Activated T-helper 17 cell treated with anti-CD3 and anti-CD28 coated beads, Interleukin-2, amount 50 U/mL, for 72 hours (primary cell): ENCODE data around the gene RPL27A. TPM values are rescaled to one million over a fixed set of nuclear protein-coding genes. Genes with fewer than 3 reads are reported as not detected.

Source experiments
- ATAC-seq: fragments of 150-1000 bp; cut with Tn5 transposase; replicated peaks from 2 replicates; pipeline ENCODE4 v1.10.0; 2021; ENCODE audit warnings: mild to moderate bottlenecking, moderate library complexity
- H3K27ac Mint-ChIP-seq: one replicate; pipeline ENCODE4 v1.8.0; 2022; ENCODE audit warnings: mixed read lengths
- H3K27me3 Mint-ChIP-seq: one replicate; pipeline ENCODE4 v1.8.0; 2022; ENCODE audit warnings: mixed read lengths
- H3K36me3 Mint-ChIP-seq: one replicate; pipeline ENCODE4 v1.8.0; 2022; ENCODE audit warnings: low read depth, mild to moderate bottlenecking, mixed read lengths
- H3K4me1 Mint-ChIP-seq: one replicate; pipeline ENCODE4 v1.8.0; 2022; ENCODE audit warnings: mixed read lengths
- H3K4me3 Mint-ChIP-seq: one replicate; pipeline ENCODE4 v1.8.0; 2022; ENCODE audit warnings: mild to moderate bottlenecking, mixed read lengths
- H3K9me3 Mint-ChIP-seq: one replicate; pipeline ENCODE4 v1.8.0; 2022; ENCODE audit warnings: mixed read lengths
- total RNA-seq, 2 donors: library from RNA; stranded (reverse); gene quantifications; one replicate each; pipeline ENCODE4 v1.2.3, GENCODE V29; 2022

The RPL27A gene
- total RNA-seq, 2 donors from 2014 or later = 1,241 to 1,415 TPM

DNA sequence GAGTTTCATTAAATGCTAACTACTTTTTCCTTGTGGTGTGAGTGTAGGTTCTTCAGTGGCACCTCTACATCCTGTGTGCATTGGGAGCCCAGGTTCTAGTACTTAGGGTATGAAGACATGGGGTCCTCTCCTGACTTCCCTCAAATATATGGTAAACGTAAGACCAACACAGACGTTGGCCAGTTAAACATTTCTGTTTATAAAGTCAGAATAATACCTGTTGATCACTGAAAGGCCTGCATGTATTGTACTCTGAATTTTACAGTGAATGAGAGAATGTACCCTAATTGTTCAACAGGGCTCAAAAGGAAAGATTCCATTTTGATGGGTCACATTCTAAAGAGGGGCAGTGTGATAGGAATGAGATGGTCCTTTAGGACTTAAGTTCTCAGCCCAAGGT, 3.2 kb downstream of the RPL27A start:
- Mint-ChIP-seq H3K4me3 (peak overlapping the region; percentile 98), H3K9me3 (peaks cover 1% of the 10 kb centered on the region), H3K4me1 (peaks cover 39% of the 10 kb centered on the region), H3K36me3 (peaks cover 95% of the 10 kb centered on the region), H3K27ac (peak overlapping the region; percentile 90), H3K27me3 (no peaks in the 10 kb centered on the region)
- no peak for ATAC-seq

DNA sequence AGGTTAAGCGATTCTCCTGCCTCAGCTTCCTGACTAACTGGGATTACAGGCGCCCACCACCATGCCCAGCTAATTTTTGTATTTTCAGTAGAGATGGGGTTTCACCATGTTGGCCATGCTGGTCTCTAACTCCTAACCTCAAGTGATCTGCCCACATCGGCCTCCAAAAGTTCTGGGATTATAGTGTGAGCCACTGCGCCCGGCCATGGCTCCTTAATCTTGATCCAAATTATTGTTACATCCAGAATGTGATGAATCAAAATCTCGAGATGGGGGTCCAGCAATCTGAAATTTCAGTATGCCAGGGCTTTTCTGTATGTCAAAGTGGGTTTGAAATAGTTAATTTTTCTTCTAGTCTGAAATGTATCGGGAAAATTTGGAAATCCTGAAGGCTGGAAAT, 3.7 kb downstream of the RPL27A start:
- Mint-ChIP-seq H3K4me3 (peak overlapping the region; percentile 98), H3K36me3 (peaks cover 96% of the 10 kb centered on the region), H3K9me3 (no peaks in the 10 kb centered on the region), H3K27ac (peak overlapping the region; percentile 90), H3K4me1 (peaks cover 37% of the 10 kb centered on the region), H3K27me3 (no peaks in the 10 kb centered on the region)
- ATAC-seq = no peak

DNA sequence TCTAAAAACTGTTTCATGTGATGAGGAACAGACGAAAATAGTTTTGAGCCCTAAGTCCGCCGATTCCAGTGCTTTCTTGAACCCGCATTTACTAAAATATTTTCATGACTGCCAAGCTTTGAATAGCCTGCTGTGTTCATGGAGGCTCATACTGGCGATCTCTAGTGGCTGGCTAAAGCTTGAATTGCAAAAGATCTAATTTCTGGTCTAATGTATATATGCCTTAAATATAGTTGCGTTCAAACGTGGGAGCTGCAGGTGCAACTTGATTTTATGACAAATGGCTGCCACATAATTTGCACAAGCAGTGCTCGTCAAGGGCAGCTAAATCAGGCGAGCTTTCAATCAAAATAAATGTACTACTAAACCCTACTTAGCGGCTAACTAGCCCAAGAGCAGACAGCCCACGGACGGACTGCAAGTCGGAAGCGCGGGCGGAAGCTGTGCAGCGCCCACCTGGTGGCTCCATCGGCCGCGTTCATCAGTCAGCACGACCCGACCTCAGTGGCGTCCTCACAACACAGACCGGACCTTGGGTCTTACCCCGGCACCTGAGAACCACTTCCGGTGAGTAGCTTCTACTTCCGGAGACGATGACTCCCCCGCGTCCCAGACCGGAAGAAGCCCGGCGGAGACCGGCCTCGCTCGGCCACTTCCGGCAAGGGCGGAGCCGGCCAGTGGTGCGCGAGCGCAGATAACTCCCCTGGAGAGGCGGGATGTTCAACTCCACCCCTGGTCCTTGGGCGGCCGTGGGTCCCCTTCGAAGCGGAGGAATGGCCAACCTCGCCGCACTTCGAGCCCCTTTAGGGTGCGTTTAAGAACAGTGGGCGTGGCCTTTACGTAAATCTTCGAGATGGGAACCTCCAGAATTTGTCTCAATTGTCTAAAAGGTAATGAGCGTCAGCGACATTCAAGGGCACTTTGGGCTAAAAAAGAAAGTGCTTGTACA, 6.1 kb downstream of the RPL27A start:
- H3K4me1 Mint-ChIP-seq = peaks cover 34% of the 10 kb centered on the region
- peak overlapping the region; percentile 98 for H3K4me3 Mint-ChIP-seq
- H3K27me3 Mint-ChIP-seq = no peaks in the 10 kb centered on the region
- peaks cover 79% of the 10 kb centered on the region for H3K36me3 Mint-ChIP-seq
- H3K27ac Mint-ChIP-seq = peak overlapping the region; percentile 90
- H3K9me3 Mint-ChIP-seq = no peaks in the 10 kb centered on the region
- peak; percentile 98 for ATAC-seq

DNA sequence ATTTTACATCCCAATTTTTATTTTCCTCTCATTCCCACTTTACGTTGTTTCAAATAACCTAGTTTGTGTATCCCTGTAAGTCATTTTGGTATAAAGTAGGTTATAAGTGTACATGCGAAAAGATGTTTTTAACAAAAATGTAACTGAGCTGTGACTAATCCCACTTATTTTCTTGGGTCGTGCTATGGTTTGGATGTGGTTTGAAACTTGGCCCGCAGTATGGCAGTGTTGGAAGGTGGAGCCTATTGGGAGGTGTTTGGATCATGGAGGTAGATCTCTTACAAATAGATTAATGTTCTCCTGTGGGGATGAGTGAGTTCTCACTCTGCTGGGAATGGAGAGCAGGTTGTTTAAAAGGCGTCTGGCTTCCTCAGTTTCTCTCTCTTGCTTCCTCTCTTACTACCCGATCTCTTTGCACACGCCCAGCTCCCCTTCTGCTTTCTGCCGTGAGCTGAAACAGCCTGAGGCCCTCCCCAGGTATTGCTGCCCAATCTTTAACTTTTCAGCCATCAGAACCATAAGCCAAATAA, 7.2 kb downstream of the RPL27A start:
- H3K27ac Mint-ChIP-seq = peak overlapping the region; percentile 90
- peak overlapping the region; percentile 98 for H3K4me3 Mint-ChIP-seq
- H3K9me3 Mint-ChIP-seq = no peaks in the 10 kb centered on the region
- peaks cover 68% of the 10 kb centered on the region for H3K36me3 Mint-ChIP-seq
- H3K4me1 Mint-ChIP-seq = peaks cover 29% of the 10 kb centered on the region
- no peak for ATAC-seq
- no peaks in the 10 kb centered on the region for H3K27me3 Mint-ChIP-seq

DNA sequence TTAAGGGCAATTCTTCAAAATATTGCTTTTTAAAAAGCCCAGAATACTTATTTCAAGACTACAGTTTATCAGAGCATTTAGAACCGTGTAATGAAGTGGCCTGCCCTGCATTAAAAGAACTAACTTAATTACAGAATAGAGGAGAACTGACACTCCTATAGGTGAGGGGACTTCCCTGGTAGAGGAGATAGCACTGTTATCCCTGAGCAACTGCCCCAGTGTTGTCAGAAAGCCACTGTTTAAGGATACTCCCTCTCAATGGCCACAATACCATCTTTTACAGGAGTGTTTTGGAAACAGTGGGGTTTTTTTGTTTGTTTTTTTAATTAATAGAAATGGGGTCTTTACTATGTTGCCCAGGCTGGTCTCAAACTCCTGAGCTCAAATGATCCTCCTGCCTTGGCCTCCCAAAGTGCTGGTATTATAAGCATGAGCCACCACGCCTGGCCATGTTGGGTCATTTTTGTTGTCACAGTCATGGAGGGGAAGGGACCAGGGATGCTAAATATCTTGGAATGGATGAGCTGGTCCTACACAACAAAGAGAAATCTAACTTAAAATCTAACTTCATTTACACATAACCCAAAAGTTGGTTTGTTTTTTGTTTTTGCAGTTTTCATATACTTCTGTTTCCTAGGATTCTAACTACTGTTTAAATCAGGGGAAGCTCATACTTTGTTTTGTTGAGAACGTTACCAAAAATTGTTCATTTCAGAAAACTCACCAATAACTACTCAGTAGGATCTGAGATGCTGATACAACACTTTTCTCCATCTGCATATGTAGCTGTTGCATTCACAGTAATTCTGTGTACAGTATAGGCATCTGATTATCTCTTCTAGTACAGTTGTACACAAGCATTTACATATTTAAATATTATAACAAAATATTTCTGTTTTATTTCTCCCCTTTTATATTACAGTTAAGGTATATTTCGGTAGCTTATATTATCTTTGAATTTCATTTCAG, 8.1 kb downstream of the RPL27A start:
- H3K27ac Mint-ChIP-seq = peak overlapping the region; percentile 90
- no peaks in the 10 kb centered on the region for H3K27me3 Mint-ChIP-seq
- no peaks in the 10 kb centered on the region for H3K9me3 Mint-ChIP-seq
- peaks cover 59% of the 10 kb centered on the region for H3K36me3 Mint-ChIP-seq
- H3K4me3 Mint-ChIP-seq = peak overlapping the region; percentile 98
- peaks cover 21% of the 10 kb centered on the region for H3K4me1 Mint-ChIP-seq
- ATAC-seq = no peak

DNA sequence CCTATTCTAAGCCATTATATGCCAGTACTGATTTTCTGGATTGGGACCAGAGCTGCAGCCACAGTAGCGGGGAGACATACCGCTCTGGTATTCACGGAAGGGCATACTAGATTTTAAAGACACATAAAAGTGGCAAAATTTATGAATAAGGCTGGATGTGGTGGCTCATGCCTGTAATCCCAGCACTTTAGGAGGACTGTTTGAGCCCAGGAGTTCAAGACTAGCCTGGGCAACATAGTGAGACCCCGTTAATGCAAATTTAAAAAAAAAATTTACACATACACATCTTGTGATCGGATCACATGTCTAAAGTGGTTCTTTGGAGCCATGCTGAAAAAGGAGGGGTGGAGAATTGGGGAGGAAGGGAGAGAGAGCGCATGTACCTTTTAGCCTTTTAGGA, 9.0 kb downstream of the RPL27A start:
- H3K36me3 Mint-ChIP-seq = peaks cover 50% of the 10 kb centered on the region
- H3K27ac Mint-ChIP-seq = no peak overlapping the region
- H3K4me3 Mint-ChIP-seq = no peak overlapping the region
- H3K4me1 Mint-ChIP-seq = peaks cover 18% of the 10 kb centered on the region
- H3K27me3 Mint-ChIP-seq = no peaks in the 10 kb centered on the region
- no peaks in the 10 kb centered on the region for H3K9me3 Mint-ChIP-seq
- ATAC-seq = no peak

DNA sequence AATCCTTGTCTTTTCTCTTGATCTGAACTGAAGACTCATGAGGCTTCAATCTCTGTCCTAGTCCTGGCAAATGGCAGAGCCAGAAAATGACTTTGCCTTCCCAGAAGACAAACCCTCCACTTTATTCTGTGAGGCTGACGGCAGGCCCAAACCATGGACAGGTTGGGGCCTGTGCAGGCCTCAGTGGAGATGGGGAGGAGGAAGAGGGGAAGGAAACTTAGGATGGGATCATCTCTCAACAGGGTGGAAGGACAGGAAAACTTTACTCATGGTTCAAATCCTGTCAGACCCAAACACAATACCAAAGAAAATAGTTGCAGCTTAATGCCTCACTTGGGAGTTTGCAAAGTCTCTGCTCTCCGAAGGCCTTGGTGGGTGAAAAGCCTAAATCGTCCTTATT, 9.8 kb downstream of the RPL27A start:
- H3K27ac Mint-ChIP-seq = no peak overlapping the region
- H3K4me3 Mint-ChIP-seq = no peak overlapping the region
- H3K4me1 Mint-ChIP-seq = peaks cover 18% of the 10 kb centered on the region
- ATAC-seq = no peak
- H3K9me3 Mint-ChIP-seq = no peaks in the 10 kb centered on the region
- H3K27me3 Mint-ChIP-seq = no peaks in the 10 kb centered on the region
- H3K36me3 Mint-ChIP-seq = peaks cover 42% of the 10 kb centered on the region

- Mint-ChIP-seq H3K4me3 (no peak overlapping the region), H3K27ac (no peak overlapping the region), H3K36me3 (peaks cover 35% of the 10 kb centered on the region), H3K4me1 (peaks cover 14% of the 10 kb centered on the region), H3K27me3 (no peaks in the 10 kb centered on the region), H3K9me3 (no peaks in the 10 kb centered on the region)
- ATAC-seq = no peak
Measured at GRCh38 chr11:8693010-8693551, 10.5 kb downstream of the RPL27A start.

DNA sequence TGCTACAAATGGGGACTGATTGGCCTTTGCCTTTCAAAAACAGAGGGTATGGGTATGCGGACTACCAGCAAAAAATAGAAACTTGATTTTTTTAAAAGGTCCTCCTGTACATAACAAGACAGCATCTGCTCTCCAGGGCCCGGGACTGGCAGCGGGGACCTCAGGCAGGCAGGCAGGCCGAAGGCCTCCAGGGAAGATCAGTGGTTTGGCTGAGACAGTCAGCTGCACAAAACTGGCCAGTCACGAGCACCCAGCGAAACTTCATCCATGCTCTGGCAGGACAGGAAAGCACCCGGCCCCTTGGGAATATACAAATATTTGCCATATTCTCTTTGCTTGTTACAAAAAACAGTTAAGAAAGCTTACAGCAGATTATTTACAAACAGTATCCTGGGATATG, 11.0 kb downstream of the RPL27A start:
- H3K36me3 Mint-ChIP-seq = peaks cover 30% of the 10 kb centered on the region

GRCh38 chr11:8694137-8694536, 11.5 kb downstream of the RPL27A start:
- Mint-ChIP-seq H3K27me3 (no peaks in the 10 kb centered on the region), H3K4me1 (peaks cover 12% of the 10 kb centered on the region), H3K36me3 (peaks cover 25% of the 10 kb centered on the region), H3K9me3 (no peaks in the 10 kb centered on the region), H3K4me3 (no peak overlapping the region), H3K27ac (peak overlapping the region; percentile 54)
- ATAC-seq = peak; percentile 19

More for the DNA sequence above, 11.0 kb downstream of the RPL27A start:
- H3K27ac Mint-ChIP-seq = no peak overlapping the region
- no peak for ATAC-seq
- no peaks in the 10 kb centered on the region for H3K27me3 Mint-ChIP-seq
- peaks cover 12% of the 10 kb centered on the region for H3K4me1 Mint-ChIP-seq
- H3K4me3 Mint-ChIP-seq = no peak overlapping the region
- H3K9me3 Mint-ChIP-seq = no peaks in the 10 kb centered on the region

DNA sequence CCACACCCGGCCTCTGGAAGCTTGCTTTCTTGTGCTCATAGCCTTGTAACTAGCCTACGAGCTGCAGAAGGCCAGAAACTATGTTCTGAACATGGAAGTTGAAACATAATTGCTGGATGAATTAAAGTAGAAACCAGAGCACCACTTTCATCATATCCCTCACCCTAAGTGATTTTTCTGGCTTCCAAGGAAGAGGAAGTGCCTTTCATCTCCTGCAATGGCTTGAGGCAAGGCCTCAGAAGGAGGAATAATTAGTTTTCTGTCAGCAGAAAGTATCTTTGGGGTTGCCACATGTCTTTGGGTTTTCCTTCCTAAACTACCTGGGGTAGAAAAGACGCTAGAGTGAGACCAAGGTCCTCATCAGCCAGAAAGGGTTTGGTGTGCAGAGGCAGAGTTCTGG, 14.5 kb downstream of the RPL27A start:
- H3K9me3 Mint-ChIP-seq = no peaks in the 10 kb centered on the region
- no peak for ATAC-seq
- peaks cover 5% of the 10 kb centered on the region for H3K4me1 Mint-ChIP-seq
- no peak overlapping the region for H3K4me3 Mint-ChIP-seq
- H3K27me3 Mint-ChIP-seq = no peaks in the 10 kb centered on the region
- no peak overlapping the region for H3K27ac Mint-ChIP-seq
- H3K36me3 Mint-ChIP-seq = no peaks in the 10 kb centered on the region

- H3K36me3 Mint-ChIP-seq = no peaks in the 10 kb centered on the region
- H3K27me3 Mint-ChIP-seq = no peaks in the 10 kb centered on the region
- no peak for ATAC-seq
- no peaks in the 10 kb centered on the region for H3K9me3 Mint-ChIP-seq
- H3K27ac Mint-ChIP-seq = no peak overlapping the region
- no peak overlapping the region for H3K4me3 Mint-ChIP-seq
- H3K4me1 Mint-ChIP-seq = peaks cover 5% of the 10 kb centered on the region
Measured at GRCh38 chr11:8698379-8698851, 15.8 kb downstream of the RPL27A start.

DNA sequence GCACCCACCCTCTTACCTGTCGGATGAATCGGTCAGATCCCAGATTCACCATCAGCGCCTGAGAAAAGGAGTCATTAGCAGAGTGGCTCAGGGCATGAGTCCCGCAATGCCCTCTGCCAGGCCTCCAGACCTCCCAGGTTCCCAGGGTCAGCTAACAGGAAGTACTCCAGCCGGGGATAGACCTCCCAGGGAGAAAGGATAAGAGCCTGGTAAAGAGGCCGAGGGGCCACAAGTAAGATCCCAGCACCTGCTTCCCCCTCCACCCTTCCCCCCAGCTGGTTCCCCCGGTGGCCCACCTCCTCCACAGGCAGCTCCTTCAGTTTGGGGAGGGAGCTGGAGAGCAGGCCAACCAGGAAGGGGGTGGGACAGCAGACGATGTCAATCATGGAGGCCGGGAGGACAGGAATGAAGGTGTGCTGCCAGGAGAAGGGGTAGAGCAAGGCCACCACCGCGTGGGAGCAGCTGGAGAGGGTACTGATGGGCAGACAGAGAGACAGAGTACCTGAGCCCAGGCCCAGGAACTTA, 16.4 kb downstream of the RPL27A start:
- no peak overlapping the region for H3K27ac Mint-ChIP-seq
- no peaks in the 10 kb centered on the region for H3K27me3 Mint-ChIP-seq
- H3K4me3 Mint-ChIP-seq = no peak overlapping the region
- H3K9me3 Mint-ChIP-seq = no peaks in the 10 kb centered on the region
- ATAC-seq = no peak
- no peaks in the 10 kb centered on the region for H3K36me3 Mint-ChIP-seq
- peaks cover 5% of the 10 kb centered on the region for H3K4me1 Mint-ChIP-seq

DNA sequence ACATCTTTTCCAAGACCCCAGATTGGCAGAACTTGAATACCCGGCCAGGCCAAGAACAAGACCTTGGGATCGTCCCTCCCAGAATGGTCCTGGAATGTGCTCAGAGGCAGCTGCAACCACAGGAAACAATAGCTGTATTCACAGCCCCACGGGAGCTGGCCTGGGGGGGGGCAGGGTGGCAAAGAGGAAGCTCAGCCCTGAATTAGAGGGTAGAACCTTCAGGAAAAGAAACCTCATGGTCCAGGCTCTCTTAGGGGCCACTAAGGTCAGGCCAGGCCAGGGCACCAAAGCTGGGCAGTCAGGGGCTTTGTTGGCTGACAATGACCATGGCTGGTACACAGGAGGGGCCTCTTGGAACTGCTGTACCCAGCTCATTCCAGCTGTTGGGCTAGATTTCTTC, 17.3 kb downstream of the RPL27A start:
- H3K4me3 Mint-ChIP-seq = no peak overlapping the region
- H3K27me3 Mint-ChIP-seq = no peaks in the 10 kb centered on the region
- no peaks in the 10 kb centered on the region for H3K9me3 Mint-ChIP-seq
- no peaks in the 10 kb centered on the region for H3K36me3 Mint-ChIP-seq
- no peak for ATAC-seq
- H3K27ac Mint-ChIP-seq = no peak overlapping the region
- H3K4me1 Mint-ChIP-seq = no peaks in the 10 kb centered on the region
